ENCODE measurements around the gene TMPRSS4. TPM values are rescaled to one million over a fixed set of nuclear protein-coding genes. Genes with fewer than 3 reads are reported as not detected.

TMPRSS4 gene, protein sequence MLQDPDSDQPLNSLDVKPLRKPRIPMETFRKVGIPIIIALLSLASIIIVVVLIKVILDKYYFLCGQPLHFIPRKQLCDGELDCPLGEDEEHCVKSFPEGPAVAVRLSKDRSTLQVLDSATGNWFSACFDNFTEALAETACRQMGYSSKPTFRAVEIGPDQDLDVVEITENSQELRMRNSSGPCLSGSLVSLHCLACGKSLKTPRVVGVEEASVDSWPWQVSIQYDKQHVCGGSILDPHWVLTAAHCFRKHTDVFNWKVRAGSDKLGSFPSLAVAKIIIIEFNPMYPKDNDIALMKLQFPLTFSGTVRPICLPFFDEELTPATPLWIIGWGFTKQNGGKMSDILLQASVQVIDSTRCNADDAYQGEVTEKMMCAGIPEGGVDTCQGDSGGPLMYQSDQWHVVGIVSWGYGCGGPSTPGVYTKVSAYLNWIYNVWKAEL
- total RNA-seq = not detected in 2 replicates

DNA sequence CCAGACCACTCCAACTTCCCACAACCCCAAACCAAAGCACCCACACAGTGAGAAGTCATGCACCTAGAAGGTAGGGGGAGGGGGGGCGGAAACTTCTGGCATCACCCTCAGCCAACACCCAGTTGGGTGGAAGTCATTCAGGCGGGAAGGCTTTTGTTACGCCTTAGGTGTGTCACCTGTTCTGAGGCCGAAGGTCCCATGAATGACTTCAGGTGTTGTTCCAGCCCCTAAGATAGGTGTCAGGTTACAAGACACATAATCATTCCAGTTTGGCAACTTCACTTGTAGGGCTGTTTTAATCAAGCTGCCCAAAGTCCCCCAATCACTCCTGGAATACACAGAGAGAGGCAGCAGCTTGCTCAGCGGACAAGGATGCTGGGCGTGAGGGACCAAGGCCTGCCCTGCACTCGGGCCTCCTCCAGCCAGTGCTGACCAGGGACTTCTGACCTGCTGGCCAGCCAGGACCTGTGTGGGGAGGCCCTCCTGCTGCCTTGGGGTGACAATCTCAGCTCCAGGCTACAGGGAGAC lies at the start of gene TMPRSS4:
Gene TMPRSS4, plus strand, starts transcription at position 325 of the 528 bp plus-strand sequence. CDS start 225 bp downstream, outside the sequence.

DNA sequence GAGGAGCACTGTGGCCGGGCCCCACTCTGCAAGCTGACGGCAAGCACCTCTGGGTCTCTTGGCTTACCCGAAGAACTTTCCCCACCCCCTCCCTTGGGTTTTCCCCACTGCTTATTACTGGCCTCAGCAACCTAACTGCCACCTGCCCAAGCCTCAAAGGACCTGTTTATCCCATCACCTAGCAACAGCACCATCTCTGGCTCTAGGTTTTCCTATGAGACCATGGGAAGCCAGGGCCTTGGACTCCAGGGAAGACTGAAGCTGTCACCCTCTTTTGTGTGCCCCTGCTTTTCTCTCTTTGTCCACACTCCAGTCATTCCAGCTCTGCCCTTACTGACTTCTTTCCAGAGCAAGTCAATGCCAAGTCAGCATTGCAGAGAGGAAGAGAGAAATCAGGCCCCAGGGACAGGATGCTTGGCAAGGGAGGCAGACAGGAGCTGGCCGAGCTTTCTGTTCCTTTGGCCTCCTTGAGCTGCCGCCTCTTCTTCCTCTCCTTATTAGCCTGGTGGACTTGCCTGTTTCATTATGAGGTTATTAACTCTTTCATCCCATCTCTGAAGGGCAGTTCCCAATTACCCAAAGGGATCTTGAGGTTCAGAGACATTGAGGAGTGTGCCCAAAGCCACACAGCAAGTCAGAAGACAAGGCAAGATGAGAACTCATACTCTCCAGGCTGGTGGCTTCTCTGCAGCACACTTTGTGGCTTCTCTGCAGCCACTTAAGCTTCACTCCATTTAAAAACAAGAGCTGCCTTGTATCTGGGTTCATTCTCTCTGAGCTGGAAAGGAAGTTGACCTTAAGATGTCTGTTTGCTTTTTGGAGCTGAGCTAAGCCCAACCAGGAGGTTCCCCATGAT lies 10.3 kb downstream of the TMPRSS4 start, which contains the start of gene SMIM35:
Gene SMIM35, minus strand, starts transcription at position 51 of the 856 bp plus-strand sequence. CDS start 206 bp downstream, outside the sequence.

DNA sequence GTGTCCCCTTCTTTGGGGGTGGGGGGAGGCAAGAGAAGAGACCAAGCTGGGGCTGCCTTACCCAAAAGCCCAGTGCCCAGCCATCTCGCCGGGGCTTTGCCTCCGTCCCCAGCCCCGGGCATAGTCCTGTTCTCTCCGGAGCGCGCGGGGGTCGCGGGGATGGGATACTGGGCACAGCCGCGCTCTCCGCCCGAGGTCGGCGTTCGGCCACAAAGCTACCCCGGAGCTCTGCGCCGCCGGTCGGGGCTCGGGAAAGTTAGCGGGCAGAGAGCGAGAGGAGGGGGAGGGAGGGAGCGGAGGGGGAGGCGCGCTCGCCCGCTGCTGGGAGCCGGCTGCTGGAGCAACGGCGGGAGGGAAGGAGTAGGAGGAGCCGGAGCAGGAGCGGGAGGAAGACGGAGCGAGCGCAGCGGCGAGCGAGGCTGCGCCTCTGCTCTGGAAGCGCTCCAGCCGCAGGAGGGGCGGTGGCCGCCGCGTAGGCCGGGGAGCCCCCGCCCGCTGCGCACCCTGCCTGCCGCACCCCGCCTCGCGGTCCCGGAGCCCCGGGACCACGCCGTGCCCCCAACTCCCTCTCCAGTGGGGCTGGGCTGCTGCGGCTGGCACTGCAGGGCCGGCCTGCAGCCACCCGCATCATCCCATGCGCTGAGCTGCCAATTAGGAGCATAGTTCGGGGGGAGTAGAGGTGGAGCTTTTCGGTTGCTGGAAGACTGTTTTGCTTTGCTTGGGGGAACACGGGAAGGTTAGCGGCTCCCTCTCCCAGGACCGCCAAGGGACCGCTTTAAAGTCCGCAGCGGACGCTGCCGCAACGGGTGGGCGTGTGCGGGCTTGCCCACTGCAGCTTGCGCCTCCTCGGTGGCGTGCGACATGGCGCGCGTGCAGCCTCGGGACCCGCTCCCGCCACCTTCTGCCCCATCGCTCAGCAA lies 75.9 kb downstream of the TMPRSS4 start, which contains the start of gene SCN4B:
Gene SCN4B, minus strand, starts transcription at position 272 of the 920 bp plus-strand sequence. Its CDS starts 150 bp downstream, at position 122.

Other genes with a start within 250 kb of the TMPRSS4 start
- gene FXYD6, start 200.4 kb upstream of the TMPRSS4 start, total RNA-seq = not detected in 2 replicates
- not detected in 2 replicates for gene TMPRSS13, start 147.7 kb upstream of the TMPRSS4 start, total RNA-seq
- not detected in 2 replicates for gene IL10RA, start 90.7 kb upstream of the TMPRSS4 start, total RNA-seq
- not detected in 2 replicates for gene SMIM35, start 9.9 kb downstream of the TMPRSS4 start, total RNA-seq
- gene SCN4B, start 75.7 kb downstream of the TMPRSS4 start, total RNA-seq = not detected in 2 replicates
- gene SCN2B, start 99.6 kb downstream of the TMPRSS4 start, total RNA-seq = 0.16 TPM in 1 of 2 replicates, not detected in the other
- not detected in 2 replicates for gene JAML, start 147.9 kb downstream of the TMPRSS4 start, total RNA-seq
- 0.49 TPM in 1 of 2 replicates, not detected in the other for gene MPZL3, start 175.3 kb downstream of the TMPRSS4 start, total RNA-seq
- gene MPZL2, start 187.2 kb downstream of the TMPRSS4 start, total RNA-seq = 0.18 and 0.65 TPM in 2 replicates
- not detected in 2 replicates for gene CD3E, start 227.7 kb downstream of the TMPRSS4 start, total RNA-seq